ENCODE measurements around the gene STX11. TPM values are rescaled to one million over a fixed set of nuclear protein-coding genes. Genes with fewer than 3 reads are reported as not detected.

The STX11 gene
- polyA plus RNA-seq, result 1 to 10 TPM; 3.9 to 7.1 TPM

DNA sequence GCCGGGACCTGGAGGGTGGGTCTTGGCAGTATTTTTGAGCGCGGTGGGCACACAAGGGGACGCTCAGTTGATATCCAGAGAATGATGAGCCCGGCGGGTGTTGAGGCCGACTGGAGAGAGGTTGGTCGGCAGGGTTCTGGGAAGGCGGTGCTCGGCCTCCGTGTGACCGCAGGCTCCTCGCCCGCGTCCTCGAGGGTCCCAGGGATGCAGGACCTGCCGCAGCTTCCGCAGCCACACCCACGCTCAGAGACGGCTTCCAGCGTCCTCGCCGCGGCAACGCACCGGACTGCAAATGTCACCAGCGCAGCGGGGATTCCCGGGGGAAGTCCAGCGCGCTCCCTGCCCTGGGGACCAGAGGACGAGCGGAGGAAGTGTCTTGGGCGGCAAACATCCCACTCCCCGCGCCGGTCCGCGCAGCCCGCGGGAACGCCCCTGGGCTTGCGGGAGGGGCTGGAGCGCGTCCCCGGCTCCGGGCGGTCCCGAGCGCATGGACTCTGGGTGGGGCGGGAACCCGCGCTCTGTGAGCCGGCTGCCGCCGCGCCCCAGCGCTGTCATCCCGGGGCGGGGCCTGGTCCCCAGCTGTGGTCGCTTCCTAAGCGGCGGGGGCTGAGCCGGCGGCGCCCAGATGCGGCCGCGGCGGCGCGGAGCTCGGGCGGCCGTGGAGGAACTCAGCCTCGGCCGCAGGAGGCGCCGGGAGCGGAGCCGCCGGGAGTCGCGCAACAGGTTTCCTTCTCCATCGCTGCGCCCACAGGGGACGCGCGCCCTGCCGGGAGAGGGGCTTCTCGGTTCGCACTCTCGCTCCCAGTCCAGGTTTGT lies at the start of gene STX11:
Gene STX11, plus strand, starts transcription at position 624 of the 816 bp plus-strand sequence. CDS start 36,111 bp downstream, outside the sequence.
- WGBS, 2 donors, result 1% methylated on average over 75 to 93 of the region's 93 CpGs
- peak within 1 kb of the TSS; percentile 79 to 89 for H3K27ac ChIP-seq (ENCODE audit: low read depth in 2 of 2, low read length in 1 of 2)
- peaks cover 0 to 2% of the 10 kb centered on the region in 2 donors for H3K4me1 ChIP-seq (ENCODE audit: control insufficient read depth in 2 of 2, insufficient read depth in 2 of 2, low read length in 1 of 2)
- H3K36me3 ChIP-seq (ENCODE audit: control insufficient read depth in 2 of 2, insufficient read depth in 2 of 2, low read length in 1 of 2), result no peaks in the 10 kb centered on the region
- H3K9me3 ChIP-seq (ENCODE audit: control insufficient read depth in 2 of 2, insufficient read depth in 1 of 2, low read depth in 1 of 2, low read length in 1 of 2), result no peaks in the 10 kb centered on the region
- H3K27me3 ChIP-seq (ENCODE audit: control insufficient read depth in 1 of 2, insufficient read depth in 2 of 2, low read length in 2 of 2), result no peaks in the 10 kb centered on the region
- H3K4me3 ChIP-seq (ENCODE audit: low read depth in 1 of 2, low read length in 2 of 2), result peak within 1 kb of the TSS; percentile 62 to 79

DNA sequence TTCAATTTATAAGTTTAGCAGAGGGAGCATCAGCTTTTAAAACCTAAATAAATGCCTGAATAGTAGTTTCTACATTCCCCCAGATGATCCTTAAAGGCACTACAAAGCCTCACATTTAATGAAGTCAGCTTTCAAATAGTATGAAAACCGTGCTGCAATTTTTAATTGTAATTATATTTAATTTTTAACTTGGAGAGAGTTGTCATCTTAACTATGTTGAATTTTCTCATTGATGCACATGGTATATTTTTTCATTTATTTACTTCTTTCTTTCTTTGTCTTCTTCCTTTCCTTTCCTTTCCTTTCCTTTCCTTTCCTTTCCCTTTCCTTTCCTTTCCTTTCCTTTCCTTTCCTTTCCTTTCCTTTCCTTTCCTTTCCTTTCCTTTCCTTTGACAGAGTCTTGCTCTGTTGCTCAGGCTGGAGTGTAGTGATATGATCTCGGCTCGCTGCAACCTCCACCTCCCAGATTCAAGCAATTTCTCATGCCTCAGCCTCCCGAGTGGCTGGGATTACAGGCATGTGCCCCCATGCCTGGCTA lies 47.2 kb upstream of the STX11 start:
- Histone ChIP-seq H3K9me3 (ENCODE audit: control insufficient read depth in 2 of 2, insufficient read depth in 1 of 2, low read depth in 1 of 2, low read length in 1 of 2) (no peaks in the 10 kb centered on the region), H3K27me3 (ENCODE audit: control insufficient read depth in 1 of 2, insufficient read depth in 2 of 2, low read length in 2 of 2) (no peaks in the 10 kb centered on the region)

DNA sequence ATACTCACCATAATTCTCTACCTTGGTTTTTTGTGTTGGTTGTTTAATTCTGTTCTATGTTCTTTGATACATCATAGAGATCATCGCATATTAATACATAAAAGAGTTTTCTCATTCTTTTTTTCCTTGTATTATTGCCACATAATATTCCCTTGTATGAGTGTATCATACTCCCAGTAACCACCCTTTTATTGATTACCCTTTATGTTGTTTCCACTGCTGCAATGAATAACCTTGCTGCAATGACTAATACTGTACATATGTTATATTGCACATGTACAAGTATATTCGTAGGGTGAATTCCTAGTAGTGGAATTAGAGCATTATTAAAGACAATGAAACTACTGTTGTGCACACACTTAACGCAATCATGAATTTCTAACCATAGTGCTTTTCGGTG lies 45.8 kb upstream of the STX11 start:
- no peak overlapping the region for H3K4me3 ChIP-seq (ENCODE audit: low read depth in 1 of 2, low read length in 2 of 2)
- H3K36me3 ChIP-seq (ENCODE audit: control insufficient read depth in 2 of 2, insufficient read depth in 2 of 2, low read length in 1 of 2), result no peaks in the 10 kb centered on the region
- H3K27me3 ChIP-seq (ENCODE audit: control insufficient read depth in 1 of 2, insufficient read depth in 2 of 2, low read length in 2 of 2), result no peaks in the 10 kb centered on the region
- no peak overlapping the region for H3K27ac ChIP-seq (ENCODE audit: low read depth in 2 of 2, low read length in 1 of 2)
- H3K4me1 ChIP-seq (ENCODE audit: control insufficient read depth in 2 of 2, insufficient read depth in 2 of 2, low read length in 1 of 2), result no peaks in the 10 kb centered on the region
- WGBS, 2 donors, result 55% methylated on average over 4 of the region's 4 CpGs
- no peaks in the 10 kb centered on the region for H3K9me3 ChIP-seq (ENCODE audit: control insufficient read depth in 2 of 2, insufficient read depth in 1 of 2, low read depth in 1 of 2, low read length in 1 of 2)

More for the DNA sequence above, 47.2 kb upstream of the STX11 start:
- H3K36me3 ChIP-seq (ENCODE audit: control insufficient read depth in 2 of 2, insufficient read depth in 2 of 2, low read length in 1 of 2), result no peaks in the 10 kb centered on the region
- no peaks in the 10 kb centered on the region for H3K4me1 ChIP-seq (ENCODE audit: control insufficient read depth in 2 of 2, insufficient read depth in 2 of 2, low read length in 1 of 2)
- H3K4me3 ChIP-seq (ENCODE audit: low read depth in 1 of 2, low read length in 2 of 2), result no peak overlapping the region
- 73 to 81% methylated on average over 4 of the region's 4 CpGs for WGBS, 2 donors
- H3K27ac ChIP-seq (ENCODE audit: low read depth in 2 of 2, low read length in 1 of 2), result no peak overlapping the region

DNA sequence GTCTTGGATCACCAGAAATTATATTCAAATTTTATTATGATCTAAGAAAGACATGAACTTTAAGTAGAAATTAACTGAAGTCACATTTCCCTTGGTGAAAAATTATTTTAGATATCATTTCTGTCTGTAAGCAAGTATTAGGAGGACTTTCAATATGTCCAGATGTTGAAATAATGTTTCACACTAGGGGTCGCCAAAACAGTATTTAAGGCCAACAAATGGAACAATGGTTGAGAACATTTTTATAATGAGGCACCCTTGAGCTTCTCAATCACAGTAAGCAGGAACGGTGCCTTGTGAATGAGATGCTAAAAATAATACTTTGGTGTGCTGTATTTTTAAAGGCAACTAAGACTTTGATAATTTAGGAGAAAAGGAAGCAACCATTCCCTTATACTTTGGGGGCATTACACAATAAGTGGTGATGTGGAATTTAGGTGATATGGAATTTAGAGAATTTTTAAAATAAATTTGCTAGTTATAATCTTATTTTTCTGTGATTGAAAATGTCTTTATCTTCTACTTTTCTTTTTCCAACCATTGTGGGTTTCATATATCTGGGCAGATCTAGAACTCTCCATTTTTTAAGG lies 45.3 kb upstream of the STX11 start:
- Histone ChIP-seq H3K4me1 (ENCODE audit: control insufficient read depth in 2 of 2, insufficient read depth in 2 of 2, low read length in 1 of 2) (no peaks in the 10 kb centered on the region), H3K27ac (ENCODE audit: low read depth in 2 of 2, low read length in 1 of 2) (no peak overlapping the region), H3K4me3 (ENCODE audit: low read depth in 1 of 2, low read length in 2 of 2) (no peak overlapping the region), H3K9me3 (ENCODE audit: control insufficient read depth in 2 of 2, insufficient read depth in 1 of 2, low read depth in 1 of 2, low read length in 1 of 2) (no peaks in the 10 kb centered on the region), H3K36me3 (ENCODE audit: control insufficient read depth in 2 of 2, insufficient read depth in 2 of 2, low read length in 1 of 2) (no peaks in the 10 kb centered on the region), H3K27me3 (ENCODE audit: control insufficient read depth in 1 of 2, insufficient read depth in 2 of 2, low read length in 2 of 2) (no peaks in the 10 kb centered on the region)
- 0% methylated on average over 2 of the region's 2 CpGs for WGBS, 2 donors

DNA sequence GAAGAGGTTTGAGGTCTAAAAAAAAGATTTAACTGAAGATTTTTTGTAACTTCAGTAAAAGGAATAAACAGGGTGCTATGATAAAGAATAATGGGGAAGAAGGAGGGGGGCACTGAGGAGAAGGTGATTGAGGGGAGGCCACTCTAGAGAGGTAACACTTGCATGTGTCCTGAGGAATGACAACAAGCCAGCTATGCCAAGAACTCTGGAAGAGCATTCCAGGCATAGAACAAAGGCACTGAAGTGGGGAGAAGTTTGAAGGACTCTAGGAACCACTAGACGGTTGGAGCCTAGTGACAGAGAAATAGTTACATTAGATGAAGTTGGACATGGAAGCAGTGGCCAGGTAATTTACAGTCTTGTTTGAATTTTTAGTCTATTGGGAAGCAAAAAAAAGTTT lies 44.1 kb upstream of the STX11 start:
- WGBS, 2 donors, result 70 to 87% methylated on average over 1 of the region's 1 CpG
- Histone ChIP-seq H3K27me3 (ENCODE audit: control insufficient read depth in 1 of 2, insufficient read depth in 2 of 2, low read length in 2 of 2) (no peaks in the 10 kb centered on the region), H3K4me3 (ENCODE audit: low read depth in 1 of 2, low read length in 2 of 2) (no peak overlapping the region), H3K4me1 (ENCODE audit: control insufficient read depth in 2 of 2, insufficient read depth in 2 of 2, low read length in 1 of 2) (no peaks in the 10 kb centered on the region), H3K36me3 (ENCODE audit: control insufficient read depth in 2 of 2, insufficient read depth in 2 of 2, low read length in 1 of 2) (no peaks in the 10 kb centered on the region), H3K27ac (ENCODE audit: low read depth in 2 of 2, low read length in 1 of 2) (no peak overlapping the region), H3K9me3 (ENCODE audit: control insufficient read depth in 2 of 2, insufficient read depth in 1 of 2, low read depth in 1 of 2, low read length in 1 of 2) (no peaks in the 10 kb centered on the region)

DNA sequence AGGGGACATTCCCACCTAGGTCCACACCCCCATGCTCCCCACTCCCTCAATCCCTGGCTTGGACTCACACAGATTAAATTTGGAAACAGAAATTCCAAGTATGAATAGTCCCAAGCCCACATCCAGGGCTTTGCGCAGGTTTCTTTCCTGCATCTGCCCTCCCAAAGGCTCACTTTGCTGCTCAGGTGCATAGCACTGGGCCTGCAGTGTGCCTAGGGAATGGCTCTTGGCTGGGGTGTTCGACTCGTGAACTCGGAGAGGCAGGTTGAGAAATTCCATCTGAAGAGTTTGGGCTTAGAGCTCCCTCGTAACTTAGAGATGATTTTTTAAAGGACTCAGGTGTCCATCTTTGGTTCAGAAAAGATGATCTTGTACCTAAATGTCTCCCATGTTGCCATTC lies 40.1 kb upstream of the STX11 start:
- Histone ChIP-seq H3K27me3 (ENCODE audit: control insufficient read depth in 1 of 2, insufficient read depth in 2 of 2, low read length in 2 of 2) (no peaks in the 10 kb centered on the region), H3K9me3 (ENCODE audit: control insufficient read depth in 2 of 2, insufficient read depth in 1 of 2, low read depth in 1 of 2, low read length in 1 of 2) (no peaks in the 10 kb centered on the region), H3K4me3 (ENCODE audit: low read depth in 1 of 2, low read length in 2 of 2) (no peak overlapping the region), H3K4me1 (ENCODE audit: control insufficient read depth in 2 of 2, insufficient read depth in 2 of 2, low read length in 1 of 2) (no peaks in the 10 kb centered on the region), H3K36me3 (ENCODE audit: control insufficient read depth in 2 of 2, insufficient read depth in 2 of 2, low read length in 1 of 2) (no peaks in the 10 kb centered on the region), H3K27ac (ENCODE audit: low read depth in 2 of 2, low read length in 1 of 2) (no peak overlapping the region)
- 81 to 88% methylated on average over 5 of the region's 5 CpGs for WGBS, 2 donors

DNA sequence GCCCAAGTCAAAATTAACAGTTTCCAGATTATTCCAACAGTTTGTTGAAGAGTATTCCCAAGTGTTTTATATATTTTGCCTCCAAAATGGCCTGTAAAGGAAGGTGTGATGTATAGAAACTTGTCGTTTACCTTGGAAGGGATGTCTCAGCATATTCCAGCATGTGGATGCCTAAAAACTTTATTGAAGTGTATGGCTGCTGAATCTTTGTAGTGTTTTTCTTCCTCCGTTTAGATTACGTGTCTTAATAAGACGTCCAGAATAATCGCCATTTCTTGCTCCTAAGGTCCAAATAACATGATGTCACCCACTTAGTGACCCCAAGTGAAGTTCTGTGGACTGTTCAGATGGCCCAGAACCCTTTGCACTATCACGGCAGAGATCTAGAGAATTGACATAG lies 37.0 kb upstream of the STX11 start:
- WGBS, 2 donors, result 91 to 94% methylated on average over 6 of the region's 6 CpGs
- Histone ChIP-seq H3K27me3 (ENCODE audit: control insufficient read depth in 1 of 2, insufficient read depth in 2 of 2, low read length in 2 of 2) (no peaks in the 10 kb centered on the region), H3K9me3 (ENCODE audit: control insufficient read depth in 2 of 2, insufficient read depth in 1 of 2, low read depth in 1 of 2, low read length in 1 of 2) (no peaks in the 10 kb centered on the region), H3K4me3 (ENCODE audit: low read depth in 1 of 2, low read length in 2 of 2) (no peak overlapping the region), H3K27ac (ENCODE audit: low read depth in 2 of 2, low read length in 1 of 2) (no peak overlapping the region), H3K36me3 (ENCODE audit: control insufficient read depth in 2 of 2, insufficient read depth in 2 of 2, low read length in 1 of 2) (no peaks in the 10 kb centered on the region), H3K4me1 (ENCODE audit: control insufficient read depth in 2 of 2, insufficient read depth in 2 of 2, low read length in 1 of 2) (no peaks in the 10 kb centered on the region)

DNA sequence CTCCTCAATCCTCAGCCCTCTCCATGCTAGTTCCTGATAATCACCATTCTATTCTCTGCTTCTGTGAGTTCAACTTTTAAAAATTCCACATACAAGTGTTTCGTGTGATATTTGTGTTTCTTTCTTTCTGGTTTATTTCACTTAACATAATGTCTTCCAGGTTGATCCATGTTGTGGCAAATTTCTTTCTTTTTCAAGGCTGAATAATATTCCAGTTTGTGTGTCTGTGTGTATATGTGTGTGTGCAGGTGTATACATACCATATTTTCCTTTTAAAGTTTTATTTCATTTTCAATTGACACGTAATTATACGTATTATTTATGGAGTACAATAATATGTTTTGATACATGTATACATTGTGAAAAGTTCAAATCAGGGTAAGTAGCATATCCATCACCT lies 35.1 kb upstream of the STX11 start:
- no peaks in the 10 kb centered on the region for H3K27me3 ChIP-seq (ENCODE audit: control insufficient read depth in 1 of 2, insufficient read depth in 2 of 2, low read length in 2 of 2)
- 93 to 94% methylated on average over 3 of the region's 3 CpGs for WGBS, 2 donors
- H3K36me3 ChIP-seq (ENCODE audit: control insufficient read depth in 2 of 2, insufficient read depth in 2 of 2, low read length in 1 of 2), result no peaks in the 10 kb centered on the region
- no peak overlapping the region for H3K4me3 ChIP-seq (ENCODE audit: low read depth in 1 of 2, low read length in 2 of 2)
- no peaks in the 10 kb centered on the region for H3K4me1 ChIP-seq (ENCODE audit: control insufficient read depth in 2 of 2, insufficient read depth in 2 of 2, low read length in 1 of 2)
- H3K9me3 ChIP-seq (ENCODE audit: control insufficient read depth in 2 of 2, insufficient read depth in 1 of 2, low read depth in 1 of 2, low read length in 1 of 2), result no peaks in the 10 kb centered on the region
- H3K27ac ChIP-seq (ENCODE audit: low read depth in 2 of 2, low read length in 1 of 2), result no peak overlapping the region

DNA sequence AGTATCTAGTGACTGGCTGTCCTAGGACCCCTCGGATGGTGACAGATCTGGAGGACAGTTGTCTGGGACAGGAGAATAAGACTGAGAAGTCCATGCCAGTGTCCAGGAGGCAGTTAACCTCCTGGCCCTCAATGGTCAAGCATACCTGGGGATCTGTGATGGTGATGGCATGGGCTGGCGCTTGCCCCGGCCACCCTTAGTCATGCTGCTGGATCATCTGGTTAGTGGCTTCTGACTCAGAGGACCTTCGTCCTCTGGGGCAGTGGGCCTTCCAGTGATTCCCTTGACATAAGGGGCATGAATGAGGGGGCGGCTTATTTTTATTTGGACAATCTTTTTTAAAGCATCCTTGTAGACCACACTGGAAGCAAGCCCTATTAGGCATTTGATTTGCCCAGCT lies 30.9 kb upstream of the STX11 start:
- WGBS, 2 donors, result 82 to 95% methylated on average over 5 of the region's 5 CpGs
- Histone ChIP-seq H3K4me3 (ENCODE audit: low read depth in 1 of 2, low read length in 2 of 2) (no peak overlapping the region), H3K9me3 (ENCODE audit: control insufficient read depth in 2 of 2, insufficient read depth in 1 of 2, low read depth in 1 of 2, low read length in 1 of 2) (no peaks in the 10 kb centered on the region), H3K4me1 (ENCODE audit: control insufficient read depth in 2 of 2, insufficient read depth in 2 of 2, low read length in 1 of 2) (no peaks in the 10 kb centered on the region), H3K36me3 (ENCODE audit: control insufficient read depth in 2 of 2, insufficient read depth in 2 of 2, low read length in 1 of 2) (no peaks in the 10 kb centered on the region), H3K27ac (ENCODE audit: low read depth in 2 of 2, low read length in 1 of 2) (no peak overlapping the region), H3K27me3 (ENCODE audit: control insufficient read depth in 1 of 2, insufficient read depth in 2 of 2, low read length in 2 of 2) (no peaks in the 10 kb centered on the region)

DNA sequence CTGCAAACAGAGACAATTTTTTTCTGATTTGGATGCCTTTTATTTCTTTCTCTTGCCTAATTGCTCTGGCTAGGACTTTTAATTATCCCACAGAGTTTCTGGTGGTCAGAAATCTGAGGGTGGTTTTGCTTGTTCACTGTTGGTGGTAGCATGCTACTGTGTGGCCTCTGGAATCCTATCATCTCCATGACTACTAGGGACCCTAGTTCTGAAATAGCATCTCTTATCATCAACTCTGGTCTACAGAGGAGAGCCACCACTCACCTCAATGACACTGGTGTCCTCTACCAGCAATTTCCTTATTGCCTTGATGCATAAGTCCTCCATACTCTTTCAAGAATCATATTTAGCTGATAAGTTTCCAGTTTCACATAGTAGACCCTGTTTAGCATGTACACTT lies 27.5 kb upstream of the STX11 start:
- no peaks in the 10 kb centered on the region for H3K27me3 ChIP-seq (ENCODE audit: control insufficient read depth in 1 of 2, insufficient read depth in 2 of 2, low read length in 2 of 2)
- no peak overlapping the region for H3K4me3 ChIP-seq (ENCODE audit: low read depth in 1 of 2, low read length in 2 of 2)
- H3K4me1 ChIP-seq (ENCODE audit: control insufficient read depth in 2 of 2, insufficient read depth in 2 of 2, low read length in 1 of 2), result no peaks in the 10 kb centered on the region
- no peak overlapping the region for H3K27ac ChIP-seq (ENCODE audit: low read depth in 2 of 2, low read length in 1 of 2)
- H3K9me3 ChIP-seq (ENCODE audit: control insufficient read depth in 2 of 2, insufficient read depth in 1 of 2, low read depth in 1 of 2, low read length in 1 of 2), result no peaks in the 10 kb centered on the region
- H3K36me3 ChIP-seq (ENCODE audit: control insufficient read depth in 2 of 2, insufficient read depth in 2 of 2, low read length in 1 of 2), result no peaks in the 10 kb centered on the region
